Astrocyte (in vitro differentiated cells and primary cell): Measurements from ENCODE around the gene SLC22A31. TPM values are rescaled to one million over a fixed set of nuclear protein-coding genes. Genes with fewer than 3 reads are reported as not detected.

ENCODE experiments used
- DNase-seq: peaks from one replicate; pipeline ENCODE4 v3.0.0-alpha.2; 2010; ENCODE audit warnings: low read depth
- FAIRE-seq: peaks from 2 replicates; lab custom pipeline; 2011; peaks lifted over from hg19 to GRCh38; lab: Jason Lieb, UNC
- H2AFZ ChIP-seq: 2 replicates; pipeline ENCODE4 v1.6.0; 2012; ENCODE audit warnings: low read depth, low read length, inconsistent platforms
- H3K27ac ChIP-seq: 2 replicates; pipeline ENCODE4 v1.5.1; 2011; ENCODE audit warnings: low read depth, low read length, inconsistent platforms
- H3K27me3 ChIP-seq: 2 replicates; pipeline ENCODE4 v1.6.0; 2011; ENCODE audit warnings: low read length, inconsistent platforms; ENCODE audit not compliant: insufficient read depth
- H3K36me3 ChIP-seq: 2 replicates; pipeline ENCODE4 v1.5.1; 2011; ENCODE audit warnings: low read length, inconsistent platforms; ENCODE audit not compliant: insufficient read depth
- H3K4me1 ChIP-seq: 2 replicates; pipeline ENCODE4 v1.5.1; 2011; ENCODE audit warnings: low read length, inconsistent platforms; ENCODE audit not compliant: insufficient read depth
- H3K4me2 ChIP-seq: 2 replicates; pipeline ENCODE4 v1.6.0; 2012; ENCODE audit warnings: low read length, inconsistent platforms
- H3K4me3 ChIP-seq: 2 replicates; pipeline ENCODE4 v1.5.1; 2011; ENCODE audit warnings: low read depth, mild to moderate bottlenecking, low read length, inconsistent platforms; ENCODE audit not compliant: insufficient read depth
- H3K79me2 ChIP-seq: 2 replicates; pipeline ENCODE4 v1.6.0; 2012; ENCODE audit warnings: mild to moderate bottlenecking, low read length, inconsistent platforms; ENCODE audit not compliant: insufficient read depth
- H3K9ac ChIP-seq: 2 replicates; pipeline ENCODE4 v1.6.0; 2012; ENCODE audit warnings: mild to moderate bottlenecking, low read length, inconsistent platforms
- H3K9me3 ChIP-seq: 2 replicates; pipeline ENCODE4 v1.5.1; 2012; ENCODE audit warnings: low read depth, mild to moderate bottlenecking, low read length, inconsistent platforms; ENCODE audit not compliant: insufficient read depth
- H4K20me1 ChIP-seq: 2 replicates; pipeline ENCODE4 v1.6.0; 2012; ENCODE audit warnings: low read length, inconsistent platforms; ENCODE audit not compliant: insufficient read depth
- H3K27ac Mint-ChIP-seq: one replicate; pipeline ENCODE4 v1.8.0; 2021; ENCODE audit warnings: mild to moderate bottlenecking, mixed read lengths; ENCODE audit not compliant: unreplicated experiment
- H3K27me3 Mint-ChIP-seq: one replicate; pipeline ENCODE4 v1.8.0; 2021; ENCODE audit warnings: low read depth, mixed read lengths; ENCODE audit not compliant: unreplicated experiment
- H3K36me3 Mint-ChIP-seq: one replicate; pipeline ENCODE4 v1.8.0; 2021; ENCODE audit warnings: low read depth, mixed read lengths; ENCODE audit not compliant: unreplicated experiment
- H3K4me1 Mint-ChIP-seq: one replicate; pipeline ENCODE4 v1.8.0; 2021; ENCODE audit warnings: low read depth, mixed read lengths; ENCODE audit not compliant: unreplicated experiment
- H3K4me3 Mint-ChIP-seq: one replicate; pipeline ENCODE4 v1.8.0; 2021; ENCODE audit warnings: mild to moderate bottlenecking, moderate library complexity, mixed read lengths; ENCODE audit not compliant: unreplicated experiment
- H3K9me3 Mint-ChIP-seq: one replicate; pipeline ENCODE4 v1.8.0; 2021; ENCODE audit warnings: mild to moderate bottlenecking, mixed read lengths; ENCODE audit not compliant: unreplicated experiment
- EZH2 ChIP-seq: IDR thresholded peaks from 2 replicates; pipeline ENCODE4 v1.6.1; 2012; ENCODE audit warnings: mild to moderate bottlenecking, low read length, inconsistent platforms; ENCODE audit not compliant: insufficient read depth
- total RNA-seq: library from RNA; stranded (reverse); gene quantifications from 2 replicates; pipeline ENCODE4 v1.2.1, GENCODE V29; 2021
- TF ChIP-seq, protein P1 (sequence below): IDR thresholded peaks from 2 replicates; pipeline ENCODE4 v1.5.1; 2011; ENCODE audit warnings: low read depth, mild to moderate bottlenecking, inconsistent platforms, low read length, moderate library complexity; ENCODE audit not compliant: insufficient read depth

Gene SLC22A31
- total RNA-seq, 1 donor from 2014 or later: 1.3 TPM

DNA sequence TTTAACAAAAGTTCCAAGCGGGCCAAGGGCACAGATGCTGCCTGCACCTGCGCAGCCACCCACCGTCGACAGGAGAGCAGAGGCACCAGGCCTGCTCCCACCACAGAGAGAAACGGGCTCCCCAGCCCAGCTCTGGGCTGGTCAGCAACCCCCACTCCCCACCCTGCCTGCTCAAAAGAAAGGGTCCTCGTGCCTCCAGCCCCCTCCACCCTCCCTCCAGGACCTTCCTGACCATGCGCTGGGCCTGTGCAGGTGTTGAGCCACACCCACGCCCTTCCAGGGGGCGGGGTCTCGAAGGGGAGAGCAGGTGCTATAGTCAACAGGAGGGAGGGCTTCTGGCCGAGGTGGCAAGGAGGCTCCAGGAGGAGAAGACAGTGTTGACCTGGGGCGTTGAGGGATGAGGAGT is 42.5 kb upstream of the SLC22A31 start:
- no peak for FAIRE-seq
- Histone ChIP-seq H2AFZ (no peak overlapping the region), H3K27ac (no peak overlapping the region), H4K20me1 (no peaks in the 10 kb centered on the region), H3K9me3 (no peaks in the 10 kb centered on the region), H3K79me2 (peaks cover 8% of the 10 kb centered on the region), H3K4me2 (no peak overlapping the region), H3K4me1 (peaks cover 8% of the 10 kb centered on the region), H3K9ac (no peak overlapping the region), H3K4me3 (no peak overlapping the region), H3K27me3 (no peaks in the 10 kb centered on the region), H3K36me3 (no peaks in the 10 kb centered on the region)
- Mint-ChIP-seq H3K27ac (no peak overlapping the region), H3K36me3 (no peaks in the 10 kb centered on the region), H3K27me3 (no peaks in the 10 kb centered on the region), H3K9me3 (peaks cover 4% of the 10 kb centered on the region), H3K4me1 (no peaks in the 10 kb centered on the region), H3K4me3 (peak overlapping the region; percentile 57)
- TF ChIP-seq EZH2: no peak
- TF ChIP-seq, protein P1, sequence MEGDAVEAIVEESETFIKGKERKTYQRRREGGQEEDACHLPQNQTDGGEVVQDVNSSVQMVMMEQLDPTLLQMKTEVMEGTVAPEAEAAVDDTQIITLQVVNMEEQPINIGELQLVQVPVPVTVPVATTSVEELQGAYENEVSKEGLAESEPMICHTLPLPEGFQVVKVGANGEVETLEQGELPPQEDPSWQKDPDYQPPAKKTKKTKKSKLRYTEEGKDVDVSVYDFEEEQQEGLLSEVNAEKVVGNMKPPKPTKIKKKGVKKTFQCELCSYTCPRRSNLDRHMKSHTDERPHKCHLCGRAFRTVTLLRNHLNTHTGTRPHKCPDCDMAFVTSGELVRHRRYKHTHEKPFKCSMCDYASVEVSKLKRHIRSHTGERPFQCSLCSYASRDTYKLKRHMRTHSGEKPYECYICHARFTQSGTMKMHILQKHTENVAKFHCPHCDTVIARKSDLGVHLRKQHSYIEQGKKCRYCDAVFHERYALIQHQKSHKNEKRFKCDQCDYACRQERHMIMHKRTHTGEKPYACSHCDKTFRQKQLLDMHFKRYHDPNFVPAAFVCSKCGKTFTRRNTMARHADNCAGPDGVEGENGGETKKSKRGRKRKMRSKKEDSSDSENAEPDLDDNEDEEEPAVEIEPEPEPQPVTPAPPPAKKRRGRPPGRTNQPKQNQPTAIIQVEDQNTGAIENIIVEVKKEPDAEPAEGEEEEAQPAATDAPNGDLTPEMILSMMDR: no peak
- no peak for DNase-seq

DNA sequence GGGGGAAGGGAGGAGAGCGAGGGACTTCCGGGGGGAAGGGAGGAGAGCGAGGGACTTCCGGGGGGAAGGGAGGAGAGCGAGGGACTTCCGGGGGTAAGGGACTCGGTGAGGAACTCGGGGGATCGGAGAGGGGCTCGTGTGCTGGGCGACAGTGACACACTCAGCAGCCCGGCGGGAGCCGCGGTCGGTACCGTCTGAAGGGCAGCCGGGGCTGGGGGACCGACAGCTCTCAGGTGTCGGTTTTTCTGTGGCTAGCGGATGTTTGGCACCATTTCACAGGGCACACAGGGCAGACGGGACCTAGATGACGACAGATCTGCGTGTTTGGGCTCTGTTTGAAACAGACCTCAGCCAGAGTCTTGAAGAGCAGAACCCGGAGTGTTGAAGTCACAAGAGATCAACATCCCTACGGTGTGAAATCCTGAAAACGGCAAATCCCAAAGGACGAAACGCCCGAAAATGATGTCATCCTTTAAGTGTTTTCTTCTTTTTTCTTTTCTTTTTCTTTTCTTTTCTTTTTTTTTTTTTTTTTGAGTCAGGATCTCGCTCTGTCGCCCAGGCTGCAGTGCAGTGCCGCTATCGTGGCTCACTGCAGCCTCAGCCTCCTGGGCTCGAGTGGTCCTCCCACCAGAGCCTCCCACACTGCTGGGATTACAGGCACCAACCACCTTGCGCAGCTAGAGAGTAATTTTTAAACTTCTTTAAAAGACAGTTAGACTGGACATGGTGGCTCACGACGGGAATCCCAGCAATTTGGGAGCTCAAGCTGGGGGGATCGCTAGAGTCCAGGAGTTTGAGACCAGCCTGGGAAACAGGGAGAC is 41.1 kb upstream of the SLC22A31 start:
- Mint-ChIP-seq H3K27me3 (no peaks in the 10 kb centered on the region), H3K36me3 (peaks cover 2% of the 10 kb centered on the region), H3K4me1 (no peaks in the 10 kb centered on the region), H3K4me3 (peak overlapping the region; percentile 95), H3K27ac (peak overlapping the region; percentile 99), H3K9me3 (peaks cover 4% of the 10 kb centered on the region)
- DNase-seq (peak; percentile 72), FAIRE-seq (no peak)
- Histone ChIP-seq H3K36me3 (no peaks in the 10 kb centered on the region), H3K27me3 (no peaks in the 10 kb centered on the region), H4K20me1 (no peaks in the 10 kb centered on the region), H3K4me3 (peak overlapping the region; percentile 93), H3K9ac (peak overlapping the region; percentile 96), H2AFZ (peak overlapping the region; percentile 84), H3K79me2 (peaks cover 8% of the 10 kb centered on the region), H3K4me1 (peaks cover 4% of the 10 kb centered on the region), H3K9me3 (no peaks in the 10 kb centered on the region), H3K27ac (peak overlapping the region; percentile 94), H3K4me2 (peak overlapping the region; percentile 88)
- TF ChIP-seq, protein P1: no peak
- TF ChIP-seq EZH2: no peak

DNA sequence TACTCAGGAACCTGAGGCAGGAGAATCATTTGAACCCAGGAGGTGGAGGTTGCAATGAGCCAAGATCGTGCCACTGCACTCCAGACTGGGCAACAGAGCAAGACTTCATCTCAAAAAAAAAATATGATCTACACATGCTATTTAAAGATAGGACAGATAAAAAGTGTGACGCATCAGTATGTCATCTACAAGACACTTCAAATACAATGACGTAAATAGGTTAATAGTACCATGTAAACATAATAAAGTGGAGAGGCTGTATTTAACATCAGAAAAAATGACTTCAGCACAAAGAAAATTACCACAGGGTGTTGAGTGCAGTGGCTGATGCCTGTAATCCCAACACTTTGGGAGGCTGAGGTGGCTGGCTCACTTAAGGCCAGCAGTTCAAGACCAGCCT is 37.4 kb upstream of the SLC22A31 start:
- Histone ChIP-seq H3K4me2 (no peak overlapping the region), H4K20me1 (no peaks in the 10 kb centered on the region), H2AFZ (no peak overlapping the region), H3K4me3 (no peak overlapping the region), H3K79me2 (peaks cover 8% of the 10 kb centered on the region), H3K36me3 (peaks cover 11% of the 10 kb centered on the region), H3K9ac (no peak overlapping the region), H3K4me1 (peaks cover 4% of the 10 kb centered on the region), H3K9me3 (peaks cover 15% of the 10 kb centered on the region), H3K27ac (no peak overlapping the region), H3K27me3 (no peaks in the 10 kb centered on the region)
- H3K4me1 Mint-ChIP-seq: no peaks in the 10 kb centered on the region
- H3K4me3 Mint-ChIP-seq: no peak overlapping the region
- FAIRE-seq (no peak), DNase-seq (no peak)
- no peak overlapping the region for H3K27ac Mint-ChIP-seq
- H3K9me3 Mint-ChIP-seq: peaks cover 3% of the 10 kb centered on the region
- no peaks in the 10 kb centered on the region for H3K27me3 Mint-ChIP-seq
- TF ChIP-seq EZH2: no peak
- TF ChIP-seq, protein P1: no peak
- H3K36me3 Mint-ChIP-seq: peaks cover 27% of the 10 kb centered on the region
